Endothelial cell of umbilical vein (primary cell): ENCODE measurements around the gene NEMP1. TPM values are rescaled to one million over a fixed set of nuclear protein-coding genes. Genes with fewer than 3 reads are reported as not detected.

Experiments
- BruUV-seq: library from RNA; stranded (reverse); fragments of 400-500 nt; replicated peaks from 2 replicates; lab custom pipeline; 2021; lab: Mats Ljungman, UMichigan
- CTCF ChIA-PET: fragments of 300-600, 350-600 bp; sonication (Branson Sonifier 250); formaldehyde crosslinking; loops from one replicate; lab custom pipeline; 2021; ENCODE audit warnings: antibody characterized with exemption, inconsistent platforms; lab: Charles Lee
- POLR2A ChIA-PET: fragments of 300-600, 350-600 bp; sonication (Branson Sonifier 250); formaldehyde crosslinking; loops from one replicate; lab custom pipeline; 2021; ENCODE audit warnings: antibody characterized with exemption, inconsistent platforms; lab: Charles Lee
- DNase-seq: peaks from one replicate; pipeline ENCODE4 v3.0.0-alpha.2; 2011; ENCODE audit warnings: low read depth, low spot score
- FAIRE-seq: peaks from 2 replicates; lab custom pipeline; 2011; peaks lifted over from hg19 to GRCh38; lab: Jason Lieb, UNC
- H2AFZ ChIP-seq: 2 replicates; pipeline ENCODE4 v1.6.0; 2012; ENCODE audit warnings: low read depth, low read length, control low read depth, inconsistent platforms
- H3K27ac ChIP-seq: 2 replicates; pipeline ENCODE4 v1.5.1; 2011; ENCODE audit warnings: low read depth, mild to moderate bottlenecking, control low read depth, low read length, moderate library complexity; ENCODE audit not compliant: insufficient read depth
- H3K27me3 ChIP-seq, 2 experiments: 2 replicates each; pipeline versions ENCODE4 v1.6.0 to v1.6.1; 2011; ENCODE audit warnings: low read length in 2 of 2, mixed read lengths in 1 of 2; ENCODE audit not compliant: control insufficient read depth in 2 of 2, insufficient read depth in 2 of 2
- H3K36me3 ChIP-seq, 2 experiments: 2 replicates in 1 of 2; 3 replicates in 1 of 2; pipeline ENCODE4 v1.5.1; 2011; ENCODE audit warnings: low read length in 2 of 2, mild to moderate bottlenecking in 1 of 2, moderate library complexity in 1 of 2; ENCODE audit not compliant: control insufficient read depth in 2 of 2, insufficient read depth in 2 of 2; ENCODE audit errors: extremely low read depth in 1 of 2
- H3K4me1 ChIP-seq: 3 replicates; pipeline ENCODE4 v1.5.1; 2011; ENCODE audit warnings: mild to moderate bottlenecking, low read length; ENCODE audit not compliant: control insufficient read depth, insufficient read depth; ENCODE audit errors: extremely low read depth
- H3K4me2 ChIP-seq: 2 replicates; pipeline ENCODE4 v1.6.1; 2011; ENCODE audit warnings: low read length, control low read depth, mixed read lengths; ENCODE audit not compliant: insufficient read depth
- H3K4me3 ChIP-seq, 3 experiments: fragments of 200-600 bp in 1 of 3; sonication (generic), shearing (Covaris generic) in 1 of 3; replicated peaks in 1 of 3; 2 replicates each; pipeline ENCODE4 v1.5.1; 2011 to 2016; ENCODE audit warnings: control low read depth in 3 of 3, low read length in 3 of 3, mild to moderate bottlenecking in 2 of 3, inconsistent platforms in 1 of 3, low read depth in 1 of 3, moderate library complexity in 1 of 3; ENCODE audit not compliant: insufficient read depth in 1 of 3
- H3K79me2 ChIP-seq: 2 replicates; pipeline ENCODE4 v1.6.0; 2012; ENCODE audit warnings: low read length, inconsistent platforms; ENCODE audit not compliant: control insufficient read depth, insufficient read depth
- H3K9ac ChIP-seq: replicated peaks from 2 replicates; pipeline ENCODE3; 2011; ENCODE audit warnings: low read length, control low read depth; ENCODE audit not compliant: insufficient read depth; ENCODE audit errors: extremely low read depth
- H3K9me1 ChIP-seq: replicated peaks from 3 replicates; pipeline ENCODE4 v1.6.0; 2011; ENCODE audit warnings: mild to moderate bottlenecking, low read length; ENCODE audit not compliant: control insufficient read depth, insufficient read depth; ENCODE audit errors: extremely low read depth
- H3K9me3 ChIP-seq: replicated peaks from 2 replicates; pipeline ENCODE4 v1.5.1; 2012; ENCODE audit warnings: low read length, inconsistent platforms; ENCODE audit not compliant: control insufficient read depth, insufficient read depth
- H4K20me1 ChIP-seq: replicated peaks from 2 replicates; pipeline ENCODE3; 2011; ENCODE audit warnings: mild to moderate bottlenecking, low read length; ENCODE audit not compliant: control insufficient read depth, insufficient read depth; ENCODE audit errors: extremely low read depth
- CTCF ChIP-seq, 2 donors: IDR thresholded peaks; 1 replicate in 1 of 2; 2 replicates in 1 of 2; pipeline ENCODE4 v1.5.1; 2011; ENCODE audit warnings: low read length in 2 of 2, mild to moderate bottlenecking in 2 of 2, moderate library complexity in 2 of 2, control low read depth in 1 of 2, inconsistent platforms in 1 of 2, low read depth in 1 of 2; ENCODE audit not compliant: insufficient read depth in 1 of 2; ENCODE audit errors: extremely low read depth in 1 of 2
- EZH2 ChIP-seq: IDR thresholded peaks from 2 replicates; pipeline ENCODE4 v1.6.1; 2012; ENCODE audit warnings: borderline replicate concordance, low read depth, mild to moderate bottlenecking, moderate library complexity, low read length, inconsistent platforms; ENCODE audit not compliant: severe bottlenecking
- FOS ChIP-seq: IDR thresholded peaks from 2 replicates; pipeline ENCODE4 v1.6.1; 2011; ENCODE audit warnings: mild to moderate bottlenecking, low read length, moderate library complexity, borderline replicate concordance; ENCODE audit not compliant: insufficient read depth
- GATA2 ChIP-seq: IDR thresholded peaks from 2 replicates; pipeline ENCODE4 v1.7.0; 2011; ENCODE audit warnings: low read depth, mild to moderate bottlenecking, moderate library complexity, mixed read lengths, low read length; ENCODE audit not compliant: insufficient read length, insufficient read depth
- JUN ChIP-seq: IDR thresholded peaks from 2 replicates; pipeline ENCODE4 v1.6.1; 2011; ENCODE audit warnings: borderline replicate concordance, low read depth; ENCODE audit not compliant: insufficient read length, insufficient read depth
- MAX ChIP-seq: IDR thresholded peaks from 2 replicates; pipeline ENCODE4 v1.6.1; 2011; ENCODE audit not compliant: insufficient read depth, insufficient read length
- MYC ChIP-seq: IDR thresholded peaks from one replicate; pipeline ENCODE4 v1.6.1; 2011; ENCODE audit warnings: mild to moderate bottlenecking, low read depth, low read length
- POLR2A ChIP-seq: IDR thresholded peaks from 2 replicates; pipeline ENCODE4 v1.6.1; 2012; ENCODE audit warnings: low read depth, mild to moderate bottlenecking, control low read depth, low read length
- POLR2AphosphoS5 ChIP-seq: IDR thresholded peaks from 2 replicates; pipeline ENCODE4 v1.6.1; 2012; ENCODE audit warnings: low read depth, mild to moderate bottlenecking, control low read depth, low read length, moderate library complexity; ENCODE audit not compliant: insufficient read depth
- dilution Hi-C: fragments of 300-500 bp; cut with MboI; formaldehyde crosslinking; loops from one replicate; pipeline ENCODE4 v1.15.0; 2019; ENCODE audit warnings: low sequenced_read_pairs; ENCODE audit not compliant: extremely low pct_ligation_motif_present
- intact Hi-C: fragments of 100-400 bp; cut with micrococcal nuclease; formaldehyde crosslinking; loops from one replicate; pipeline ENCODE4 v1.10.0; 2022
- polyA plus RNA-seq, 4 experiments: library from polyadenylated mRNA; depleted of rRNA in 3 of 4; stranded (reverse) in 3 of 4; unstranded in 1 of 4; fragments of >200 nt; gene quantifications; 2 replicates each; pipeline versions ENCODE4 v1.2.1 to v1.2.3, GENCODE V29; 2011 to 2012; ENCODE audit warnings: missing spikeins in 1 of 4
- total RNA-seq: library from RNA; stranded (reverse); gene quantifications from 2 replicates; pipeline ENCODE4 v1.2.3, GENCODE V29; 2021

Gene NEMP1
- total and polyA plus RNA-seq, 2 donors (not counting 3 experiments of a cell fraction or from before 2014, with no cell fraction given), result 10.8 to 21.5 TPM

GRCh38 chr12:57012600-57013465 is 65.8 kb downstream of the NEMP1 start:
- Histone ChIP-seq H2AFZ (no peak overlapping the region), H3K9me3 (no peaks in the 10 kb centered on the region), H3K27ac (no peak overlapping the region), H3K9me1 (no peaks in the 10 kb centered on the region), H3K4me3 (no peak overlapping the region), H3K4me2 (no peak overlapping the region), H4K20me1 (no peaks in the 10 kb centered on the region), H3K4me1 (no peaks in the 10 kb centered on the region), H3K79me2 (no peaks in the 10 kb centered on the region), H3K9ac (no peak overlapping the region), H3K27me3 (peaks cover 23 to 24% of the 10 kb centered on the region in 2 experiments), H3K36me3 (no peaks in the 10 kb centered on the region)
- dilution Hi-C loops, result no loop called here
- intact Hi-C loops, result no loop called here
- TF ChIP-seq EZH2 (no peak), JUN (no peak), GATA2 (no peak), POLR2A (no peak), FOS (no peak), CTCF (IDR thresholded peaks at IDR 0.05; ENCODE audit: extremely low read depth in 1 of 2, insufficient read depth in 1 of 2, low read depth in 1 of 2, low read length in 2 of 2) (no peak), MAX (no peak), MYC (no peak), POLR2AphosphoS5 (no peak)
- BruUV-seq, result no TSS peak
- FAIRE-seq, result no peak
- no peak for DNase-seq
- ChIA-PET CTCF (interaction anchor here (1.0 to 1.7 kb wide), 2 partner anchors 28 to 99 kb away, joined by 3 to 5 read pairs; no protein-coding TSS in a partner anchor), POLR2A (no interaction called here)
